ENCODE results near the gene NKX6-2. TPM values are rescaled to one million over a fixed set of nuclear protein-coding genes. Genes with fewer than 3 reads are reported as not detected.

NKX6-2 gene
- total RNA-seq, 2 donors from 2014 or later = not detected

DNA sequence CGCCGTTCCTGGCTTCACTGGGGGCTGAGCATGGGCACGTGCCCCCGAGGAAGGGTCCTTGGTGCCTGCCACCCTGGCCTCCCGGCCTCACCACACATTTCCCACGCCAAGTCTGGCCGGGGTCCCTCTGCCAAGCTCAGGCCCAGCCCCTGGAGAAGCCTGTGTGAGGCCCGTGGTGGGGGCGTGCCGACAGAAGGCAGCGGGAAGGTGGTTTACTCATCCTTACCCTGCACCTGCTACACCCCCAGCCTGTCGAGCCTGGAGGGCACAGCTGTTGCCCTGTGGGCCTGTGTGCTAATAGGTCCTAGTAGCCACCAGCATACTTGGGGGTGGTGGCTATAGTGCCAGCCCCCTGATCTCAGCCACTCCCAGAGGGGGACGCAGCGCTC is 46.7 kb downstream of the NKX6-2 start:
- Mint-ChIP-seq H3K4me3 (no peak overlapping the region), H3K27ac (no peak overlapping the region), H3K27me3 (no peaks in the 10 kb centered on the region), H3K9me3 (no peaks in the 10 kb centered on the region), H3K4me1 (no peaks in the 10 kb centered on the region), H3K36me3 (ENCODE audit: low read depth) (no peaks in the 10 kb centered on the region)
- no peak for ATAC-seq (replicated peaks)

DNA sequence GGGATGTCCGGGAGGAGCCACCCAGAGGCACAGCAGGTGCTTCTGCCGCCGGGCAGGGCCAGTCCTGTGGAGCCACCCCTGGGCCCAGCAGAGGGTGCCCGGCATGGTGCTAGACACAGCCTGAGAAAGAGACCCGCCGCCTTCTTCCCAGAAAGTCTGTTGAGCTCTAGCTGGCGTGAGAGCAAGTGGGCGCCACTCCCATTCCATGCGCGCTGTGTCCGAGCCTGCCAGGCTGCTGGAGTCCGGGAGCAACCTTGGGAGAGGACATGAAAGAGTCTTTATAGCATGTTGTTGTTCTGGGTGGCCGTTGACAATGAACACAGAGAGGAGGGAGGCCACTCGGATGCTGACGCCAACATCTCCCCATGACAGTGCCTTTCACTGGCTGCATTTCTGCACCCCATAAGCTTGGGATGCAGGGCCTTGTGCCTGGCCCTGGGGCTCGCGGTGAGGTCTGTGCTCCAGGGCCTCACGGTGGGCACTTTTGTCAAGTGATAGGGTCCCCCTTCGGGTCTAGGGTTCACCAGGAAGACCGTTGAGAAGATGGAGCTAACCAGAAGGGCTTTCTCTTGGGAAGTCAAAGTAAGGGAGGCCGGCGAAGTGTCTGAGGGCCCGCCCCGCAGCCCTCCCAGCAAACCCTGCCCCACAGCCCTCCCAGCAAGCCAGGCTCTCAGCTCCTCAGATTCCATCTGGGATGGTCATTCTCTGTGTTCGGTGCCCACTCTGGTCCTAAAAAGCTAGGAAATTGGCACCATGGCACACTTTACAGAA is 47.3 kb downstream of the NKX6-2 start:
- ATAC-seq (replicated peaks) = no peak
- Mint-ChIP-seq H3K27me3 (no peaks in the 10 kb centered on the region), H3K36me3 (ENCODE audit: low read depth) (no peaks in the 10 kb centered on the region), H3K4me3 (no peak overlapping the region), H3K27ac (no peak overlapping the region), H3K9me3 (no peaks in the 10 kb centered on the region), H3K4me1 (no peaks in the 10 kb centered on the region)

DNA sequence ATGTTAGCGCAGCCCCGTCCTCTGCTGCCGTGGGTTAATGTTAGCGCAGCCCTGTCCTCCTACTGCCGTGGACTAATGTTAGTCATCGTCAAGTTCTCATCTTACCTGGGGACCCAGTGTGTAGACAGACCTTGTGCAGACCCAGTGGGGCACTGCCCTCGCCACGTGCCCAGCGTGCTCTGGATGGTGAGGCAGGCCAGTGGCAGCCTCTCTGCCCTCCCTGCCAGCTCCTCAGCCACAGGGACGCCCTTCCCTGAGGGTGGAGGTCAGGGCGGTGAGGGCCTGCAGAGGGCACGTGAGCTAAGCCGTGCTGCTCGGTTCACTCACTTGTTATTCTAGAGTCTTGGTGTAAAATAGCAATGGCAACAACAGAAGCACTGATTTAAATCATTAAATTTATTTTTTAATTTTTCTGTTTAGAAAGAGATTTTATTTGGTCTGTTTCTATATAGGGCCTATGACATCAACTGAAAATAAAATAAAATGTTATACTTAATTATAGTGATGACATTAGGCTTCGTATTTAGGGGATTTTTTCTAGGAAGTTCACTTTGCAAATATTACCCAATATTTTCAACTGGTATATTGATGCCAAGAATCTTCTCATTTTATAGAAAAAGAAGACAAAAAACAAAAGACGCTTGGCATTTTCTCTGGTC is 48.4 kb downstream of the NKX6-2 start:
- ATAC-seq (replicated peaks) = no peak
- no peaks in the 10 kb centered on the region for H3K4me1 Mint-ChIP-seq
- no peaks in the 10 kb centered on the region for H3K27me3 Mint-ChIP-seq
- no peak overlapping the region for H3K27ac Mint-ChIP-seq
- H3K9me3 Mint-ChIP-seq = no peaks in the 10 kb centered on the region
- no peak overlapping the region for H3K4me3 Mint-ChIP-seq
- H3K36me3 Mint-ChIP-seq (ENCODE audit: low read depth) = no peaks in the 10 kb centered on the region

DNA sequence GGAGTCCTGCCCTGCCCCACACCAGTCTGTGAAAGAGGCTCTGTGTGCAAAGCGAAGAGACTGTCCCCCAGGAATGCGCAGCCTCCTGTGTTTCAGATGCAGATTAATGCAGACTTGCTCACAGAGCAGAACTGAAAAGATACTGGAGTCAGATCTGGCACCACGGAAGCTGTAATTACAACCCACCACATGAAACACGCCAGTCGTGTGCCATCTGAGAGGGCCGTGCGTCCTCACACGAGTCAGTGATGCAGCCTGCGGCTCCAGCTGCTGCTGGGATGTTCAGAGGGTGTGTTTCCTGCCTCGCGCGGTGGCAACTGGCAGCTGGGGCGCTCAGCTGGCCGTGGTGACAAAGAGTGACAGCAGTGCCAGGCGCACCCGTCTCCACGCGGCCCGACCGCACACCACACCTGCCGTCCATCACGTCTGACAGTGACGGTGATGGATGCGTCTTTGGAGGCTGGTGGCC is 50.0 kb downstream of the NKX6-2 start:
- H3K9me3 Mint-ChIP-seq = no peaks in the 10 kb centered on the region
- ATAC-seq (replicated peaks) = no peak
- no peaks in the 10 kb centered on the region for H3K4me1 Mint-ChIP-seq
- H3K27me3 Mint-ChIP-seq = no peaks in the 10 kb centered on the region
- no peak overlapping the region for H3K4me3 Mint-ChIP-seq
- H3K36me3 Mint-ChIP-seq (ENCODE audit: low read depth) = no peaks in the 10 kb centered on the region
- no peak overlapping the region for H3K27ac Mint-ChIP-seq

DNA sequence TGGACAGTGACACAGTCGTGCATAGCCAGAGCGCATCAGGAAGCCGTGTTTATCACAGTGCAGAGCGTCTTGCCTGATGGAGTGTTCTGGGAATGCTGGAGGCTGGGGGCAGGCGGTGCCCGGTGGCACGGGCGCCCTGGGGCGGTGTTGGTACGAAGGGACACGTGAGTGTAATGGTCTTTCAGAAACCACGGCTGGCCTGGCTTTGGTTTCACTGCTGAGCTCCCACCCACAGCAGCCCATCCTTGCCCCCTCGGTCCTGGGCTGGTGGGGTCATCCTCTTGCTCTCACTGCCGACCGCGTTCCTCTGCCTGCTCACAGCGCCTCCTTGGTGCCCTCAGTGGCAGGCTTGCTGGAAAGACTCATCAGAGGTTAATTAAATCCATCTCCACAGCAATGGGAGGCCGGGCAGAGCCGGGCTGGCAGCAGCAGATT is 50.6 kb downstream of the NKX6-2 start:
- H3K4me1 Mint-ChIP-seq = no peaks in the 10 kb centered on the region
- no peak overlapping the region for H3K4me3 Mint-ChIP-seq
- H3K27ac Mint-ChIP-seq = no peak overlapping the region
- H3K36me3 Mint-ChIP-seq (ENCODE audit: low read depth) = no peaks in the 10 kb centered on the region
- no peak for ATAC-seq (replicated peaks)
- H3K27me3 Mint-ChIP-seq = no peaks in the 10 kb centered on the region
- no peaks in the 10 kb centered on the region for H3K9me3 Mint-ChIP-seq

DNA sequence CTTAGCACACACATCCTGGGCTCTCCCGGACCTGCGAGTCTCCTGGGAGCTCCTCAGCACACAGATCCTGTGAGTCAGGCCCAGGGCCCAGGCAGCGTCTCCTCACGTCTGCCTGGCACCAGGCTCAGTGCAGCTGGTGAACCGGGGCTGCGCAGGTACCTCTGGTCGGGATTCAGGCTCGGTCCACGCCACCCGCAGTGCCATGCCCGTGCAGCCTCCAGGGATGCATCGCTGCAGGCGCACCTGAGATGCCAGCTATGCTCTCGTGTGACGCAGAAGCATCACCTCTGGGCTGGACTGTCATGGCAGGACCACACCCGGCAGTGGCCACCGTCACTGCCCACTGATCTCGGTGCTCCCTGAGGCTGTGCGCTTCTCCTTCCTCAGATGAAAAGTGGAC is 52.0 kb downstream of the NKX6-2 start:
- no peaks in the 10 kb centered on the region for H3K36me3 Mint-ChIP-seq (ENCODE audit: low read depth)
- ATAC-seq (replicated peaks) = no peak
- no peaks in the 10 kb centered on the region for H3K27me3 Mint-ChIP-seq
- no peak overlapping the region for H3K4me3 Mint-ChIP-seq
- H3K27ac Mint-ChIP-seq = no peak overlapping the region
- H3K9me3 Mint-ChIP-seq = no peaks in the 10 kb centered on the region
- no peaks in the 10 kb centered on the region for H3K4me1 Mint-ChIP-seq

Other genes starting within 250 kb of the NKX6-2 start
- gene INPP5A, start 248.4 kb downstream of the NKX6-2 start, total RNA-seq = 1 to 10 TPM; 4.3 to 5.6 TPM
- not detected for gene CFAP46, start 156.4 kb upstream of the NKX6-2 start, total RNA-seq